ENCODE measurements around the gene SNF8. TPM values are rescaled to one million over a fixed set of nuclear protein-coding genes. Genes with fewer than 3 reads are reported as not detected.

SNF8 gene
- total and polyA plus RNA-seq, 2 donors (not counting 3 experiments of a cell fraction or from before 2014, with no cell fraction given) = 166 to 194 TPM

GRCh38 chr17:48894886-48895285 is 49.8 kb downstream of the SNF8 start:
- Histone ChIP-seq H3K79me2 (ENCODE audit: control insufficient read depth, insufficient read depth, low read length) (peaks cover 12% of the 10 kb centered on the region), H3K27ac (ENCODE audit: insufficient read depth, low read depth, low read length) (no peak overlapping the region), H3K9ac (replicated peaks; ENCODE audit: extremely low read depth, insufficient read depth, low read length) (no peak overlapping the region), H4K20me1 (replicated peaks; ENCODE audit: control insufficient read depth, extremely low read depth, insufficient read depth, low read length) (no peaks in the 10 kb centered on the region), H3K9me3 (replicated peaks; ENCODE audit: control insufficient read depth, insufficient read depth, low read length) (no peaks in the 10 kb centered on the region), H3K9me1 (replicated peaks; ENCODE audit: control insufficient read depth, extremely low read depth, insufficient read depth, low read length) (no peaks in the 10 kb centered on the region), H3K36me3 (ENCODE audit: control insufficient read depth in 2 of 2, extremely low read depth in 1 of 2, insufficient read depth in 2 of 2, low read length in 2 of 2) (peaks cover 0 to 11% of the 10 kb centered on the region in 2 experiments), H2AFZ (ENCODE audit: low read depth, low read length) (no peak overlapping the region), H3K4me1 (ENCODE audit: control insufficient read depth, extremely low read depth, insufficient read depth, low read length) (peaks cover 11% of the 10 kb centered on the region), H3K4me2 (ENCODE audit: insufficient read depth, low read length) (no peak overlapping the region), H3K27me3 (ENCODE audit: control insufficient read depth in 2 of 2, insufficient read depth in 2 of 2, low read length in 2 of 2) (no peaks in the 10 kb centered on the region), H3K4me3 (replicated peaks in 1 of 3; ENCODE audit: insufficient read depth in 1 of 3, low read depth in 1 of 3, low read length in 3 of 3) (no peak overlapping the region)
- intact Hi-C loops (cut with micrococcal nuclease) (no loop called here), dilution Hi-C loops (cut with MboI; ENCODE audit: extremely low pct_ligation_motif_present, low sequenced_read_pairs) (no loop called here)
- ChIA-PET POLR2A (no interaction called here), CTCF (interaction anchor here (3.1 kb wide), 1 partner anchor 137 kb away, joined by 20 read pairs; no protein-coding TSS in a partner anchor)
- no TSS peak for BruUV-seq (replicated peaks)
- no peak for DNase-seq (ENCODE audit: low read depth, low spot score)
- no peak for FAIRE-seq
- TF ChIP-seq FOS (IDR thresholded peaks at IDR 0.05; ENCODE audit: borderline replicate concordance, insufficient read depth, low read length) = no peak
- TF ChIP-seq GATA2 (IDR thresholded peaks at IDR 0.05; ENCODE audit: insufficient read depth, insufficient read length, low read depth, low read length) = no peak
- TF ChIP-seq EZH2 (IDR thresholded peaks at IDR 0.05; ENCODE audit: borderline replicate concordance, low read depth, low read length, severe bottlenecking) = no peak
- TF ChIP-seq CTCF (IDR thresholded peaks at IDR 0.05; ENCODE audit: extremely low read depth in 1 of 2, insufficient read depth in 1 of 2, low read depth in 1 of 2, low read length in 2 of 2) = no peak
- TF ChIP-seq POLR2AphosphoS5 (IDR thresholded peaks at IDR 0.05; ENCODE audit: insufficient read depth, low read depth, low read length) = no peak
- no peak for TF ChIP-seq MYC (IDR thresholded peaks at IDR 0.05; ENCODE audit: low read depth, low read length)
- TF ChIP-seq MAX (IDR thresholded peaks at IDR 0.05; ENCODE audit: insufficient read depth, insufficient read length) = no peak
- TF ChIP-seq JUN (IDR thresholded peaks at IDR 0.05; ENCODE audit: borderline replicate concordance, insufficient read depth, insufficient read length, low read depth) = no peak
- no peak for TF ChIP-seq POLR2A (IDR thresholded peaks at IDR 0.05; ENCODE audit: low read depth, low read length)
